Prostate gland (tissue), 2 donors: ENCODE measurements around the gene TBC1D14.

Experiments used
- POLR2A ChIP-seq: fragments of 450-650 bp; IDR thresholded peaks from one replicate; pipeline ENCODE4 v1.6.1; 2016; ENCODE audit warnings: antibody characterized with exemption, mild to moderate bottlenecking
- POLR2AphosphoS5 ChIP-seq: sonication (generic); formaldehyde crosslinking; IDR thresholded peaks from one replicate; pipeline ENCODE4 v1.6.1; 2017; ENCODE audit warnings: antibody characterized with exemption
- TF ChIP-seq, protein P1 (sequence below), 4 experiments: fragments of 200-600 bp in 2 of 4; fragments of 450-650 bp in 2 of 4; sonication (generic) in 2 of 4; IDR thresholded peaks; 1 replicate in 3 of 4; 2 replicates in 1 of 4; pipeline ENCODE4 v1.5.1; 2016 to 2019; ENCODE audit warnings: antibody characterized with exemption in 4 of 4, mild to moderate bottlenecking in 2 of 4, moderate library complexity in 2 of 4

DNA sequence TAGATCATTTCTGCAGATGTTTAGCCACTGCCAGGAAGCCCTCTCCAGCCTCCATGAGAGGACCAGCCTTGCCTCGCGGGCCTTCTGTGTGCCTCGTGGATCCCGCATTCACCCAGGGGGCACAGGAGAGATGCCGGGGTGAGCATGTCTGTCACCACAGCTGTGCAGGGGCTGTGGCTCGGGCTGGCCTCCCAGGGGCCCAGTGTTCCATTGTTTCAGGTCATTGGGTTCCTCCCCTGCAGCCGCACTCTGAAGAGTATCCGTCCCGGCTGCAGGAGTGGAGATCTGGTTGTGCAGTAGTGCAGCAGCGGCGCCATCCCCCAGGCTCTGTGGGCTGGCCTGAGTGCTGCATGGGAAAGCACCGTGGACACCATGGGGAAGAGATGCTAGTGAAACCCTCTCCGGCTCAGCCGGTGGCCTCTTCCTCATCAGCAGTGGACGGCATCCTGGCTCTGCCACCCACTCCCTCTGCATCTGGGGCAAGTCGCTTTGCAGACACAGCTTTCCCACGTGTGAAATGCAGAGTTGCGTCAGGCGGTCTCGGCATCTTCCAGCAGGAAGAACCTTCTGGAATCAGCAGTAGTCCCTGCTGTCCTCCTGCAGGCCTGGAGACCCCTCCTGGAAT is 29.1 kb downstream of the TBC1D14 start:
- TF ChIP-seq, protein P1, sequence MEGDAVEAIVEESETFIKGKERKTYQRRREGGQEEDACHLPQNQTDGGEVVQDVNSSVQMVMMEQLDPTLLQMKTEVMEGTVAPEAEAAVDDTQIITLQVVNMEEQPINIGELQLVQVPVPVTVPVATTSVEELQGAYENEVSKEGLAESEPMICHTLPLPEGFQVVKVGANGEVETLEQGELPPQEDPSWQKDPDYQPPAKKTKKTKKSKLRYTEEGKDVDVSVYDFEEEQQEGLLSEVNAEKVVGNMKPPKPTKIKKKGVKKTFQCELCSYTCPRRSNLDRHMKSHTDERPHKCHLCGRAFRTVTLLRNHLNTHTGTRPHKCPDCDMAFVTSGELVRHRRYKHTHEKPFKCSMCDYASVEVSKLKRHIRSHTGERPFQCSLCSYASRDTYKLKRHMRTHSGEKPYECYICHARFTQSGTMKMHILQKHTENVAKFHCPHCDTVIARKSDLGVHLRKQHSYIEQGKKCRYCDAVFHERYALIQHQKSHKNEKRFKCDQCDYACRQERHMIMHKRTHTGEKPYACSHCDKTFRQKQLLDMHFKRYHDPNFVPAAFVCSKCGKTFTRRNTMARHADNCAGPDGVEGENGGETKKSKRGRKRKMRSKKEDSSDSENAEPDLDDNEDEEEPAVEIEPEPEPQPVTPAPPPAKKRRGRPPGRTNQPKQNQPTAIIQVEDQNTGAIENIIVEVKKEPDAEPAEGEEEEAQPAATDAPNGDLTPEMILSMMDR (IDR thresholded peaks at IDR 0.05): no peak
- TF ChIP-seq POLR2AphosphoS5 (no peak), POLR2A (no peak)
